GM12801 (cell line): Measurements from ENCODE around the gene MED10.

Experiments
- CTCF ChIP-seq: IDR thresholded peaks from one replicate; pipeline ENCODE4 v1.5.1; 2011; ENCODE audit warnings: control low read depth; ENCODE audit not compliant: insufficient read length; ENCODE audit errors: extremely low read depth

The MED10 gene

DNA sequence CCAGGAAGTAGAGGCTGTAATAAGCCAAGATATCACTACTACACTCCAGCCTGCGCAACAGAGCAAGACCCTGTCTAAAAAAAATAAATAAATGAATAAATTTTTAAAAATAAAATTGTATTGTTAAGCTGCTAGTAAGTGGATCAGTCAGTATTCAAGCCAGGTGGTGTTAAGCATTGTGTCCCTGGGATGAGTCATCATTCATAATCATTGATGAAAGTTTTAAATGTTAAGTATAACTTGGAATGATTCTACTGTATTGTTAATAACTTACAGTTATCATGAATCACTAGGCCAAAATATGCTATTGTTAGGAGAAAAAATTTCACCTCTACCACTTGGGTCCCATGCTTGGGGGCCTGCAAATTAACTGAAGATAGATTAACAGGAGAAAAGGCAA lies 38.2 kb downstream of the MED10 start:
- TF ChIP-seq CTCF, result no peak

- no peak for TF ChIP-seq CTCF
Observed at GRCh38 chr5:6338871-6339270, 39.5 kb downstream of the MED10 start.

- TF ChIP-seq CTCF, result no peak
Observed at GRCh38 chr5:6338135-6338534, 40.2 kb downstream of the MED10 start.

DNA sequence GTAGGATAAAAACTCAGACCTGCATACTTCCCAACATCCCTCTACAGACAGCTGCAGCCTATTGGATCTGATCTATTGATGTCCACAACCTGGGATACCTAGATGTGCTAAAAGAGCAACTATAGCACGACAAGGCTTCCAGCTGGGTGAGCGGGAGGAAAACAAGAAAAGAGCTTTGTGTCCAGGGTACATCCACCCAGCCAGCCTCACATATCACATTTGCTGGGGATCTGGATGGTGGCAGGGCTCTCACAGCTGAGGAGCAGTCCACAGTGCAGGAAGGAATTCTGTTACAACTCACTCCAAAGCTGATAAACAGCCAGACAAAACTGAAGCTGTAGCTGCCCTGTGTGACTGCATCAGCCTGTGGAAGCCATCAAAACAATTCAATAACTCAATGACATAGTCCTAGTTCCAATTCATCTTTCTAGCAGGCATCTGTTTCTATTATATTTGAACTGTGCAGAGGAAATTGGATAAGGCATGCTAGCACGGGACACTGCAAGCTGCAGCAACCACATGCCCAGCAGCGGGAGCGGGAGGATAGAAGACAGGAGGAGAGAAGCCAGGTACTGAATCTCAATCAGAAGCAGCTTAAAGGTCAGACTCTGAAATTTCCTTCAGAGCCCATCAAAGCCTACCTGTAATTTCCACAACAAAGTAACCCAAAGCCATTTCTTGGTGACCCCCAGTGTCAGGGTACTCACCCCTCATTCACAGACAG lies 45.0 kb downstream of the MED10 start:
- TF ChIP-seq CTCF, result no peak

GRCh38 chr5:6328173-6328572 lies 50.2 kb downstream of the MED10 start:
- TF ChIP-seq CTCF, result no peak

DNA sequence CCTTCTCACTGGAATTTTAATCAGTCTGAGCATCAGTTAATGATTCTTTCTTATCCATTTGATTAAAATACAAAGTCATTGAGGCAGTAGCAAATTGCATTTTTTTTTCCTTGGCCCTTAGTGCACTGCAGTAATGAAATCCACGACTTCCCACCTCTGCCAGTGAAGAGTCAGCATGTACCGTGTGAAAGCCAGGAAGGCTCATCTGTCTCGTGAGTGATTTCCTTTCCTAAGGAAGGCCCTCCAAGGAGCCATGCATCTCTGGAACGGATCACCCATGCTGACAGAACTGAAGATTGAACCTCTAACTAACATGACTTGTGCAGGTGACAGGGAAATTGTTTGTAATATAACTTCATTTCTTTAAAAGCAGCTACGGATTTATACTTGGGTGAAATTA lies 51.6 kb downstream of the MED10 start:
- no peak for TF ChIP-seq CTCF

- no peak for TF ChIP-seq CTCF
Observed at GRCh38 chr5:6322163-6322713, 56.1 kb downstream of the MED10 start.
